Left renal cortex interstitium (tissue), 4 donors: ENCODE data around the gene OR2C1. TPM values are rescaled to one million over a fixed set of nuclear protein-coding genes. Genes with fewer than 3 reads are reported as not detected.

Experiments used
- DNase-seq, 4 donors: peaks; one replicate each; pipeline ENCODE4 v3.0.0-alpha.2; 2013; ENCODE audit warnings: low read depth in 4 of 4, low spot score in 2 of 4, missing footprints in 1 of 4
- polyA plus RNA-seq, 4 donors: library from polyadenylated mRNA; unstranded; fragments of 120-200 nt; gene quantifications; one replicate each; pipeline ENCODE4 v1.2.1, GENCODE V29; 2013; ENCODE audit not compliant: insufficient read length in 4 of 4

OR2C1 gene
- polyA plus RNA-seq, result under 1 TPM; 0.37 to 0.99 (median 0.76) TPM

DNA sequence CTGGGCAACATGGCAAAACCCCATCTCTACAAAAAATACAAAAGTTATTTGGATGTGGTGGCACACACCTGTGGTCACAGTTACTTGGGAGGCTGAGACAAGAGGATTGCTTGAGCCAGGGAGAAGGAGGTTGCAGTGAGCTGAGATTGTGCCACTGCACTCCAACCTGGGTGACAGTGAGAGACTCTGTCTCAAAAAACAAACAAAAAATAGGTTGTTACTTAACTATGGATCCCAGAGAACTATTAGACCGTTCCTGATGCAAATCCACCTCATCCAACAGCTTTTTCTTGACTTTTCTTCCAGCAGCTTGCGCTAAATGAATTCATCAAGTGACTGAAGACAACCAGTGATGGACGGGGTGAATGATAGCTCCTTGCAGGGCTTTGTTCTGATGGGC is at the start of gene OR2C1:
OR2C1 (plus strand) TSS at position 301 of the 400 bp plus-strand sequence; CDS start at position 353, 52 bp downstream.
- no peak for DNase-seq

GRCh38 chr16:3306078-3306477 is 49.6 kb upstream of the OR2C1 start:
- no peak for DNase-seq

DNA sequence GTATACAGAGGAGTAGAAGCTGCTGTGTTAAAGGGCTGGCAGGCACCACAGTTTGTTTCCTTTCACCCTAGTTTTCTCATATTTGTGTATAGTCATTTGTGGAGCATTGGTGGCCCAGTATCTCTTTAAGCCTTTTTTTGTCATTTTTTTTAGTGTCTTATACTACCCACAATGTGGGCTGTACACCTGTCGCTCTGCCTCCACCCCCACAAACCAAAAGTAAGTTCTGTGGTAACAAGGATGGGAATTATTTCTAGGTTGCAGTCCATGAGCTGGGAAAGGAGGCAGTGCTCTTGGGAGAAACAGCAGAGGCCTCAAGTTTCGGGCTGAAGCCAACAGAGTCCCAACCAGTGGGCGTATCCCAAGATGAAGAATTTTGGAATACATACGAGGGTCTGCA is 44.2 kb upstream of the OR2C1 start:
- DNase-seq, result no peak

- DNase-seq, result no peak
Measured at GRCh38 chr16:3317315-3317999, 38.2 kb upstream of the OR2C1 start.

DNA sequence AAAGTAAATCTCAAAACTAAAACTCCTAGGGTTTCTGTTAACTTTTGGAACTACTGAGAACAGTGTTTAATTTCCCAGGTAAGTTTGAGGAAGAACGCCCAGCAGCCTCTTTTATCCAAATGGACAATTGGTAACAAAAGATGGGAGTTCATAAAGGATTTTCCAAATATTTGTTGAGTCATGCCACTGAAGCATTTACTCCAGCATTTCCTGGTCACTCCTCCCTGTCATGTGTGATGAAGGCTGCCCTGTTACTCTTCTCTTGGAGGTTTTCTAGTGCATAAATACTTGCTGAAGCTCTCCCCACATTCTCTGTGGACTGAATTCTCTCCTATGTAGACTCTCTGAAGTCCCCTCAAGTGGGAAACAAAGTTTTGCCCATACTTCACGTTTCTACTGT is 33.9 kb upstream of the OR2C1 start:
- DNase-seq, result no peak

DNA sequence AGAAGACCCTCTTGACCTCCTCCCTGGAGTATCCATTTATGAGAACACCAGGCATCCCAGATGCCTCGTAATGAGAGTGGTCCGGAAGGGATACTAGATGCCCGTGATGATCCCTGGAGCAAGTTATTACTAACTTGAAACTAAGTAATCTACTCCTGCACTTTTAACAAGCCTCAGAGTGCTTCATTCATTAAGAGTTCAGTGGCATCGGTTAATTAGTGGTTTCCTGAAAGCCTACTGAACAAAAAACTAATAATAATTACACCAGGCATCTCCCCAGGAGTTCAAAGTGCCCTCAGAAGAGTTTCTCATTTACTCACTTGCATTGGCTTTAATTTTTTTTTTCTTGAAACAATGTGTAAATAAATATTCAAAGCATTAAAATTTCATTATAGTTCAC is 28.2 kb upstream of the OR2C1 start:
- DNase-seq, result no peak

- no peak for DNase-seq
Measured at GRCh38 chr16:3328104-3328503, 27.6 kb upstream of the OR2C1 start.

DNA sequence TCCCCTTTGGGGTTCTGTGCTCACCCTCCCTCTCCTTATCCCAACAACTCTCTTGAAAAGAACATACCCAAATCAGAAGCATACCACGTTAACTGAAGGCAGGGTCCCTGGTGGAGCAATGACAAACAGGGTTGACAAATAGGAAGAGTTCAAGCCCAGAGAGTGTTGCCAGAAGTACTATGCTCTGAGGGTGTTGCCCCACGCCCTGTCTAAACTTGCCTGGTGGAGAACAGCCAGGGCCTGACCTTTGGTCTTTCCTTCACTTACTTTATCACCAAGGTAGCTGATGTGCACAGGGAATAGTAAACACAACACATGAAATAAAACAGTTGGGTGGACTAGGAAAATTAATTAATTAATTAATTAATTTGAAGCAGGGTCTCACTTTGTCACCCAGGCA is 27.0 kb upstream of the OR2C1 start:
- no peak for DNase-seq

- no peak for DNase-seq
Measured at GRCh38 chr16:3346041-3346440, 9.6 kb upstream of the OR2C1 start.

GRCh38 chr16:3347586-3347985 is 8.1 kb upstream of the OR2C1 start:
- no peak for DNase-seq

DNA sequence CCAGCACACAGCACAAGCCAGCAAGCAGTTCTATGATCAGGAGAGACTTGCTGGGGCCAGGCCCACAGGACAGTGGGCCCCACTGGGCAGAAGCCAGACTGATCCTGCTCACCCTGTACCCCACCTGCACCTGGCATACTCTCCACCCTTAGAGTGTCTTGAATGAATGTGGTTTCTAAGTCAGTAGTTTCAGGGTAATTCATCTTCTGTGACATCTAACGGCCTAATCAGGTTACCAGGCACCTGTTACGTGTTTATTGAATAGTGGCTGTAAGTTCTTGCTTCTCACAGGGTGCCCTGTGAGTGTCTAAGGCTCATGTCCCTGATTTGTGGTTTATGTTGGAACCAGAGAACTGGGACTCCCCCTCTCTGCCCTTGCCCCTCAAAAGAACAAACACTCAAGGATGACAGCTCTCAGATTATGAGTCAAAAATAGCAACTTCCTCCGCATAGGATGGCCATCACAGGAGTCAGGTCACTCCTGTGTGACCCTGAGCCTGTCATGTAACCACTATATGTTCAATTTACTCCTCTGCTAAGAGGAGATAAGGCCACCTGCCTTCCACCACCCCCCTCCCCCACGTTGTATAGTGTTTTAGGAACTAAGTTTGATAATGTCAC is 7.0 kb upstream of the OR2C1 start:
- no peak for DNase-seq

DNA sequence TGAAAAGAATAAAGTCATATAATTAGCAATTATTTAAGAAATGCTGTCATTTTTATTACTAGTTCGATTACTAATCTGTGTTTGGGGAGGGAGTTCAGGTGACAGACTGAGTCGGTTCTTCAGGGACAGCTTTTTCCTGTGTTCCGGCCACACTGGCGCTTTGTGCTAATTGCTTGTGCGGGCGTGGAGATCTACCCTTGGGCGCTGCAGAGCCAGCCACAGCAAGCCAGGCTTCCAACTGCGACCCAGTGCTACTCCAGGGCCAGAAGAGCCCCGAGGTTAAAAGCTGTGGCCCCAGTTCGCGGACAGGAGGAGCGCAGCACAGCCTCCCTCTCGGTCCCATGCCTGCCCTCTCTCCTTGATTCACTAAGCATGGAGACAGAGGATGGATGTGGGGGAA is 6.5 kb upstream of the OR2C1 start:
- no peak for DNase-seq

- no peak for DNase-seq
Measured at GRCh38 chr16:3356118-3356517, 429 bp downstream of the OR2C1 start.

DNA sequence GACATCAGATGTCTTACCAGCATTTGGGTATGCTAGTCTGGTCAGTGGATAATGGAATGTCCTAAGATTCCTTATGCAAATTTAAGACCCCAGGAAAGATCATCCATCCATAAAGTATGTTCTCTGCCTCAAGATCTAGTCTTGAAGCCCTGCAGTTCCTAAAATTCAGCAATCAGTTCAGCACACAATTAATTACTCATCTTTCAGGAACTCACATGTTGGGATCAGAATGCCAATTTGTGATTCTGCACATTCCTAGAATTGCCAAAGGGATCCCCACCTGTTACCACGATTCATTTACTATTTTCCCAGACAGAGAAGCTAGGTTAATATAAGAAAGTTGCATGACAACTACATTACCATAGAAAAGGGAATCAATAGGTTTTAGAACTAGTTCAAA is 3.2 kb downstream of the OR2C1 start:
- no peak for DNase-seq

DNA sequence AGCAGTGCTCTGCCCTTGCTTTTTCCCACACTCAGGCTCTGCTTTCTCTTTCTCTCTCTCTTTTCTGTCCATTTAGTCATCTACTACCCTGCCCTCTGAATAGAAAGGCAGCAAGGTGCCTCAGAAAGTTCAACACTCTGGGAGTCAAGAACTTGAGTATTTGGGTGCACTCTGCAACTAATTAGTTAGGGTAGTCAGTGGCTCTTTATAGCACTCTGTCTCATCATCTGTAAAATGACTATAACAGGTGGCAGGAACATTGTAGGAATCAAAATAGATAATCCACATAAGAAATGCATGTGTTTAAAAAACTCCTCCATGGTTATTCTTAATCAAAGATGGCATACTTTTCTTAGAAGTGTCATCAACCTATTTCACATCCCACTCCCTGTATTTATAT is 7.2 kb downstream of the OR2C1 start:
- DNase-seq, result no peak

- DNase-seq, result no peak
Measured at GRCh38 chr16:3363793-3364192, 8.1 kb downstream of the OR2C1 start.

GRCh38 chr16:3364774-3365427 is 9.2 kb downstream of the OR2C1 start:
- DNase-seq, result peak; percentile 31 to 72 (median 66)

DNA sequence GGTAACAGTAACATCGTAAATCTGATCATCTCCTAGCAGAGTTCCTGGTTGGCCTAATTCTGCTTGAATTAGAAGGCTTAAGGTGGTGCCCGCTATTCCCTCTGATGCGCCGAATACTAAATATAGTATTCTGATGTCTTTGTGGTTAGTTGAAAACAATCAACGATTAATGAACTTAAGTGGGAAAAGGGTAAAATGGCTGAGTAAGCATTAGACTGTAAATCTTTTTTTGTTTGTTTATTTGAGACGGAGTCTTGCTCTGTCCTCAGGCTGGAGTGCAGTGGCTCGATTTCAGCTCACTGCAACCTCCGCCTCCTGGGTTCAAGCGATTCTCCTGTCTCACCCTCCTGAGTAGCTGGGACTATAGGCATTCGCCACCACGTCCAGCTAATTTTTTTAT is 13.4 kb downstream of the OR2C1 start:
- no peak for DNase-seq

DNA sequence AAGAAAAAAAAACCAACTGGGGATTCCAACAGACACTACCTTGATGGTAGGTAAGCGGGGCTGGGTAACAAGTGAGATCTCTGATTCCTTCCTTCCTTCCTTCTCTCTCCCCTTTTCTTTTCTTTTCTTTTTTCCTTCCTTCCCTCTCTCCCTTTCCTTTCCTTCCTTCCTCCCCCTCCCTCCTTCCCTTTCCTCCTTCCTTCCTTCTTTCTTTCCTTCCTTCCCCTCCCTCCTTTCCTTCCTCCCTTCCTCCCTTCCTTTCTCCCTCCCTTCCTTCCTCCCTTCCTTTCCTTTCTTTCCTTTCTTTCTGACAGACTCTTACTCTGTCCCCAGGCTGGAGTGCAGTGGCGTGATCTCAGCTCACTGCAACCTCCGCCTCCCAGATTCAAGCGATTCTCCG is 20.0 kb downstream of the OR2C1 start:
- no peak for DNase-seq

GRCh38 chr16:3377917-3378316 is 22.2 kb downstream of the OR2C1 start:
- no peak for DNase-seq

- no peak for DNase-seq
Measured at GRCh38 chr16:3383045-3383448, 27.4 kb downstream of the OR2C1 start.

- no peak for DNase-seq
Measured at GRCh38 chr16:3388325-3388724, 32.6 kb downstream of the OR2C1 start.
